ENCODE results near the gene ADD3.

DNA sequence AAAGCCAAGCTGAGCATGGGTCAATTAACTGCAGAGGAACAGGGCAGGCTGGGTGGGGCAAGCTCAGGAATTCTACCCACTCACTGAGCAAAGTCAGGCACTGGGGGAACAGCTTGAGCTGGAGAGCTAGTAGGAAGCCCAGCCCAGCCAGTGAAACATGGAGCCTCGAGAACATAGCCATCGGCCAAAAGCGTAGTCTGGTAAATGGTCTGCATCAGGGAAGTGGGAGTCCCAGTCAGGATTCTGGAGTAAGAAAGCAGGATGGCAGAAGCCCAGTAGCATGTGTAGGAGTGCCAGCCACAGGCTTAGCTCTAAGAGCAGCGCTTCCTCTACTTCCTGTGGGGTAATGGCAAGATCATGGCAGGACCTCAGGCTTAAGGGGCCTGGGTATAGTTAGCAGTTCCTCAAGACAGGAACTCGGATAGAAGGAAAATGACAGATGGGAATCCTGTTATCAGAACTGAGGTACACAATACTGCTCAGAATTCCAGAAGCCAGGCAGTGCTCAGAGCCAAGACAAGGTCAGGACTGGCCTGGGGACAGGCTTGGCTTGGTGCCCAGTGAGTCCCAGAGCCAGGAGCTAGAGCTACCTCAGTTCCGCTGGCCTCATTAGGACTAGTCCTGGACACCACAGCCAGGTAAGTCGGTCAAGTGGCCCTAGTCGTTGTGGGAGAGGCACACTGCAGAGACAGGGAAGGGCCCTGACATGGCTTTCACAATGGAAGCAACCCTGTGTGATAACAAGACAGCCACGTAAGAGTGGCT lies 134.3 kb downstream of the ADD3 start:
- no peak for TF ChIP-seq POLR2A (IDR thresholded peaks at IDR 0.05)
- TF ChIP-seq, protein P1, sequence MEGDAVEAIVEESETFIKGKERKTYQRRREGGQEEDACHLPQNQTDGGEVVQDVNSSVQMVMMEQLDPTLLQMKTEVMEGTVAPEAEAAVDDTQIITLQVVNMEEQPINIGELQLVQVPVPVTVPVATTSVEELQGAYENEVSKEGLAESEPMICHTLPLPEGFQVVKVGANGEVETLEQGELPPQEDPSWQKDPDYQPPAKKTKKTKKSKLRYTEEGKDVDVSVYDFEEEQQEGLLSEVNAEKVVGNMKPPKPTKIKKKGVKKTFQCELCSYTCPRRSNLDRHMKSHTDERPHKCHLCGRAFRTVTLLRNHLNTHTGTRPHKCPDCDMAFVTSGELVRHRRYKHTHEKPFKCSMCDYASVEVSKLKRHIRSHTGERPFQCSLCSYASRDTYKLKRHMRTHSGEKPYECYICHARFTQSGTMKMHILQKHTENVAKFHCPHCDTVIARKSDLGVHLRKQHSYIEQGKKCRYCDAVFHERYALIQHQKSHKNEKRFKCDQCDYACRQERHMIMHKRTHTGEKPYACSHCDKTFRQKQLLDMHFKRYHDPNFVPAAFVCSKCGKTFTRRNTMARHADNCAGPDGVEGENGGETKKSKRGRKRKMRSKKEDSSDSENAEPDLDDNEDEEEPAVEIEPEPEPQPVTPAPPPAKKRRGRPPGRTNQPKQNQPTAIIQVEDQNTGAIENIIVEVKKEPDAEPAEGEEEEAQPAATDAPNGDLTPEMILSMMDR (IDR thresholded peaks at IDR 0.05): no peak

Measured in heart left ventricle (tissue), 13 donors.